Measurements from ENCODE around the gene MPL.

The MPL gene

DNA sequence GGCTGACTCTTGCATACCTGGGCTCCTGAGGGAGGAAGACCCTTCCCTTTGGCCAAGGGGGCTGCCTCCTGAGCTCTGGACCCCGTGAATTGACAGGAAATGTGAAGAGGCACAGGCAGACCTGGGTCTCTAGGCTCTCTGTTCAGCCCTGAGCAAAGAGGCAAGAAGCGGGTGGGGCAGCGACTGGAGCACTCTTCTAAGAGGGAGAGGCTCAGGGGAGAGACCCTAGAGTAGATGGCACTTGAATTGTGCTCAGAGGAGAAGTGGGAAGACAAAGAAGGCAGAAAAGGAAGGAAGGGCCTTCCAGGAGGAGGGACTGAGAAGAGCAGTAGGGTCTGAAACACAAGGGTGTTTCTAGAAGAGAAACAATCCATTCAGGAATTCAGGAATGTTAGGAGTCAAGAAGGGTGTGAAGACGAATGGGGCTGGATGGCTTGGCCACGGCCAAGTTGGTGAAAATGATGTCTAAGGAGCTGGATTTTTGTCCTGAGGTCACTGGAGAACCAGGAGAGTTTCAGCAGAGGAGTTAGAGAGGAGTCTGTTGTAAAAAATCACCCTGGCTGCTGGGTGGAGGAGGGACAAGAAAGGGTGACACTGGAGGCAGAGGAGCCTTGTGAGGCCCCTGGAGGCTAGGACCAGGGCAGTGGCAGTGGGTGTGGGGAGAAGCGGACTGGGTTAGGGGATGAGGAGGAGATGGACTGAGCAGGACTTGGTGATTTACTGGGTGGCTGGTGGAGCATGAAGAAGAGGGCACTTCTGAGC lies 31.5 kb upstream of the MPL start:
- Histone ChIP-seq H3K9me3 (no peaks in the 10 kb centered on the region), H3K36me3 (no peaks in the 10 kb centered on the region), H3K27me3 (no peaks in the 10 kb centered on the region), H3K27ac (no peak overlapping the region), H3K4me1 (peaks cover 26% of the 10 kb centered on the region), H4K20me1 (no peaks in the 10 kb centered on the region), H3K4me2 (0 out of 2 replicates have a peak overlapping the region, but pooled peaks have one; percentile 5), H3K4me3 (no peak overlapping the region), H3K9ac (no peak overlapping the region)
- TF ChIP-seq Cebpa-rat (IDR thresholded peaks at IDR 0.05), result no peak

GRCh38 chr1:43306688-43307457 lies 30.7 kb upstream of the MPL start:
- Histone ChIP-seq H3K27ac (no peak overlapping the region), H3K4me2 (no peak overlapping the region), H3K9me3 (no peaks in the 10 kb centered on the region), H4K20me1 (no peaks in the 10 kb centered on the region), H3K4me1 (peaks cover 23% of the 10 kb centered on the region), H3K4me3 (no peak overlapping the region), H3K36me3 (no peaks in the 10 kb centered on the region), H3K9ac (no peak overlapping the region), H3K27me3 (no peaks in the 10 kb centered on the region)
- no peak for TF ChIP-seq Cebpa-rat (IDR thresholded peaks at IDR 0.05)

GRCh38 chr1:43307458-43308158 lies 30.0 kb upstream of the MPL start:
- no peak overlapping the region for H3K27ac ChIP-seq
- H3K36me3 ChIP-seq, result no peaks in the 10 kb centered on the region
- no peak overlapping the region for H3K4me3 ChIP-seq
- H3K4me1 ChIP-seq, result peaks cover 23% of the 10 kb centered on the region
- H3K4me2 ChIP-seq, result no peak overlapping the region
- H4K20me1 ChIP-seq, result no peaks in the 10 kb centered on the region
- no peaks in the 10 kb centered on the region for H3K27me3 ChIP-seq
- no peak for TF ChIP-seq Cebpa-rat (IDR thresholded peaks at IDR 0.05)
- no peak overlapping the region for H3K9ac ChIP-seq
- no peaks in the 10 kb centered on the region for H3K9me3 ChIP-seq

GRCh38 chr1:43308635-43309404 lies 28.8 kb upstream of the MPL start:
- Histone ChIP-seq H3K9ac (no peak overlapping the region), H3K9me3 (no peaks in the 10 kb centered on the region)
- no peak for TF ChIP-seq Cebpa-rat (IDR thresholded peaks at IDR 0.05)

DNA sequence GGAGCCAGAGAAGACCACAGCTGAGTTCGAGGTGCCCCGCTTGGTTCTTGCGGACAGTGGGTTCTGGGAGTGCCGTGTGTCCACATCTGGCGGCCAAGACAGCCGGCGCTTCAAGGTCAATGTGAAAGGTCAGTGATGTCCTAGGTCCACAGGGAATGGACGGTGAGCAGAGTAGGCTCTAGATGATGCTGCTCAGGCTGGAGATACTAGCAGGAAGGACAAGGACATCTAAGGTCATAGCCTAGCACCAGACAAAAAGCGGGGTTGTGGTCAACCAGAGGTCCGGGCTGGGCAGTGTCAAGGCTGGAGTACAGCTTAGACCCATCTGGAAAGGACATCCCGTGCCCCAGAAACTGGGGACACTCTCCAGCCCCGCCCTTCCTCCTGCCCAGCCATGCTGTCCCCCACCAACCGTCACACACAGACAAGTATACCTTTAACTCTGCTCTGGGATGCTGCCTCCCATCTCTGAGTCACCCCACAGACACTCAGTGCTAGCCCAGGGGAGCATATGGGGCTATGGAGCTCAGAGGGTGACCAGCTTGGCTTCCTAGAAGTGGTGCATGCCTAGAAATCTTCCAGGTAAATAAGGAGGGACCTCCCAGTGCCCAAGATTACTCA lies 28.1 kb upstream of the MPL start:
- no peak overlapping the region for H3K4me2 ChIP-seq

More at GRCh38 chr1:43308635-43309404, 28.8 kb upstream of the MPL start:
- Histone ChIP-seq H3K4me3 (no peak overlapping the region), H3K4me2 (no peak overlapping the region), H3K27ac (no peak overlapping the region), H4K20me1 (no peaks in the 10 kb centered on the region), H3K27me3 (no peaks in the 10 kb centered on the region), H3K4me1 (peaks cover 22% of the 10 kb centered on the region), H3K36me3 (no peaks in the 10 kb centered on the region)

GRCh38 chr1:43311521-43311920 lies 26.1 kb upstream of the MPL start:
- H4K20me1 ChIP-seq, result no peaks in the 10 kb centered on the region

More for the DNA sequence above, 28.1 kb upstream of the MPL start:
- H3K4me1 ChIP-seq, result peaks cover 15% of the 10 kb centered on the region
- no peaks in the 10 kb centered on the region for H3K36me3 ChIP-seq
- H3K27ac ChIP-seq, result no peak overlapping the region
- H3K9me3 ChIP-seq, result no peaks in the 10 kb centered on the region
- no peak overlapping the region for H3K9ac ChIP-seq
- no peak for TF ChIP-seq Cebpa-rat (IDR thresholded peaks at IDR 0.05)
- no peaks in the 10 kb centered on the region for H4K20me1 ChIP-seq
- H3K27me3 ChIP-seq, result no peaks in the 10 kb centered on the region
- no peak overlapping the region for H3K4me3 ChIP-seq

GRCh38 chr1:43312212-43312623 lies 25.4 kb upstream of the MPL start:
- TF ChIP-seq Cebpa-rat (IDR thresholded peaks at IDR 0.05), result no peak
- H3K4me1 ChIP-seq, result no peaks in the 10 kb centered on the region
- no peaks in the 10 kb centered on the region for H3K27me3 ChIP-seq
- H3K36me3 ChIP-seq, result no peaks in the 10 kb centered on the region
- H3K9ac ChIP-seq, result no peak overlapping the region
- H3K27ac ChIP-seq, result no peak overlapping the region
- no peak overlapping the region for H3K4me3 ChIP-seq
- H4K20me1 ChIP-seq, result no peaks in the 10 kb centered on the region
- no peaks in the 10 kb centered on the region for H3K9me3 ChIP-seq
- no peak overlapping the region for H3K4me2 ChIP-seq

More at GRCh38 chr1:43311521-43311920, 26.1 kb upstream of the MPL start:
- Histone ChIP-seq H3K4me3 (no peak overlapping the region), H3K4me1 (no peaks in the 10 kb centered on the region), H3K9me3 (no peaks in the 10 kb centered on the region), H3K27ac (no peak overlapping the region), H3K9ac (no peak overlapping the region), H3K27me3 (no peaks in the 10 kb centered on the region), H3K4me2 (no peak overlapping the region), H3K36me3 (no peaks in the 10 kb centered on the region)
- TF ChIP-seq Cebpa-rat (IDR thresholded peaks at IDR 0.05), result no peak

DNA sequence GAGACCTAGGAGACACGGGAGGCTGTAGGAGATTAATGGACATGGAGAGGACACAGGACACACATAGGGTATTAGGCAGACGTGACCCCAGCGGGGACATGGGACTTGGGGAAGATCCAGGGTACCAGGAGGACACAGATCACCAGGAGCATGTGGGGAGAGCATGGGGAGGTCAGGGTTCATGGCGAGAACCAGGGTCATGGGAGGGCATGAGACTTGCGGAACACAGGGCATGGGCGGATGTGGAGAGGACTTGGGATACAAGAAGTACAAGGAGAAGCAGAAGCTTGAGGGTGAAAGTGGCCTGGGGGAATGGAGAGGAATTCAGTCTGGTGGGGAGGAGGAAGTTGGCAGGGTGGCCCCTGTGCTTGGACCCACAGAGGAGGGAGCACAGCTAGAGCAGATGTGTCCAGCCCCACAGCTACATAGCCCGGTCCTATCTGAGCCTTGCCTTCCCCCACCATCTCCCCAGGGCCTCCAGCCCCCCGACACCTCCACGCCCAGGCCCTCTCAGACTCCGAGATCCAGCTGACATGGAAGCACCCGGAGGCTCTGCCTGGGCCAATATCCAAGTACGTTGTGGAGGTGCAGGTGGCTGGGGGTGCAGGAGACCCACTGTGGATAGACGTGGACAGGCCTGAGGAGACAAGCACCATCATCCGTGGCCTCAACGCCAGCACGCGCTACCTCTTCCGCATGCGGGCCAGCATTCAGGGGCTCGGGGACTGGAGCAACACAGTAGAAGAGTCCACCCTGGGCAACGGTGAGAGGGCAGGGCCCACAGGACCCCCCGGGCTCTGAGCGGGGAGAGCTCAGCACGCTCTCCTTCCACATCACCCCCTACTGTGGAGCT lies 24.7 kb upstream of the MPL start:
- TF ChIP-seq Cebpa-rat (IDR thresholded peaks at IDR 0.05), result no peak
- Histone ChIP-seq H3K27ac (no peak overlapping the region), H3K4me1 (no peaks in the 10 kb centered on the region), H3K4me2 (no peak overlapping the region), H3K27me3 (no peaks in the 10 kb centered on the region), H4K20me1 (no peaks in the 10 kb centered on the region), H3K9me3 (no peaks in the 10 kb centered on the region), H3K9ac (no peak overlapping the region), H3K4me3 (no peak overlapping the region), H3K36me3 (no peaks in the 10 kb centered on the region)

Measured in BLaER1 (cell line).